HEK293 (cell line): ENCODE data around the gene AIPL1.

Experiments
- CTCF ChIA-PET: fragments of 350-600 bp; formaldehyde crosslinking; extraction: SDS; loops from one replicate; lab custom pipeline; 2021; ENCODE audit warnings: antibody characterized with exemption; lab: Yijun Ruan, JAX
- POLR2A ChIA-PET: fragments of 300-600 bp; formaldehyde crosslinking; extraction: SDS; loops from one replicate; lab custom pipeline; 2020; ENCODE audit warnings: antibody characterized with exemption, inconsistent platforms; lab: Yijun Ruan, JAX
- H3K27ac ChIP-seq: fragments of 200-500 bp; sonication (Bioruptor generic); 2 replicates; pipeline ENCODE4 v1.5.1; 2014; ENCODE audit warnings: low read depth, low read length, control low read depth, inconsistent platforms; ENCODE audit errors: extremely low read depth
- H3K36me3 ChIP-seq, 2 experiments: fragments of 200-500 bp in 1 of 2; sonication (Bioruptor generic) in 1 of 2; 1 replicate in 1 of 2; 2 replicates in 1 of 2; pipeline ENCODE4 v1.5.1; 2014 to 2017; ENCODE audit warnings: inconsistent platforms in 2 of 2, low read length in 2 of 2; ENCODE audit not compliant: control insufficient read depth in 2 of 2, insufficient read depth in 1 of 2
- H3K4me1 ChIP-seq: fragments of 200-500 bp; sonication (Bioruptor generic); 2 replicates; pipeline ENCODE4 v1.5.1; 2014; ENCODE audit warnings: mild to moderate bottlenecking, low read length, inconsistent platforms; ENCODE audit not compliant: control insufficient read depth, insufficient read depth
- H3K4me3 ChIP-seq: 2 replicates; pipeline ENCODE4 v1.5.1; 2011; ENCODE audit warnings: low read depth, mild to moderate bottlenecking, control low read depth, low read length, moderate library complexity
- H3K9me3 ChIP-seq: fragments of 200-500 bp; sonication (Bioruptor generic); 2 replicates; pipeline ENCODE4 v1.5.1; 2014; ENCODE audit warnings: low read depth, low read length, inconsistent platforms; ENCODE audit not compliant: control insufficient read depth, insufficient read depth
- KLF1 ChIP-seq: fragments of 450-650 bp; formaldehyde crosslinking; IDR thresholded peaks from 2 replicates; pipeline ENCODE4 v1.5.1; 2016; ENCODE audit warnings: missing biosample characterization, missing genetic modification characterization
- MZF1 ChIP-seq: fragments of 450-650 bp; formaldehyde crosslinking; IDR thresholded peaks from 2 replicates; pipeline ENCODE4 v1.5.1; 2017; ENCODE audit warnings: missing biosample characterization, missing genetic modification characterization, borderline replicate concordance
- TCF7L2 ChIP-seq: IDR thresholded peaks from 2 replicates; pipeline ENCODE4 v1.6.1; 2011; ENCODE audit warnings: low read depth, mild to moderate bottlenecking, inconsistent platforms, low read length, moderate library complexity, borderline replicate concordance
- ZNF140 ChIP-seq: fragments of 450-650 bp; formaldehyde crosslinking; IDR thresholded peaks from 2 replicates; pipeline ENCODE4 v1.5.1; 2016; ENCODE audit warnings: missing biosample characterization, missing genetic modification characterization
- ZNF148 ChIP-seq: fragments of 450-650 bp; formaldehyde crosslinking; IDR thresholded peaks from 2 replicates; pipeline ENCODE4 v1.5.0; 2017; ENCODE audit warnings: missing biosample characterization, missing genetic modification characterization, borderline replicate concordance
- ZNF239 ChIP-seq: fragments of 450-650 bp; formaldehyde crosslinking; IDR thresholded peaks from 2 replicates; pipeline ENCODE4 v1.5.1; 2016; ENCODE audit warnings: missing biosample characterization, missing genetic modification characterization
- ZNF341 ChIP-seq: fragments of 450-650 bp; formaldehyde crosslinking; IDR thresholded peaks from 2 replicates; pipeline ENCODE4; 2016; ENCODE audit warnings: low read depth, missing biosample characterization, missing genetic modification characterization
- ZNF354C ChIP-seq: fragments of 450-650 bp; formaldehyde crosslinking; IDR thresholded peaks from 2 replicates; pipeline ENCODE4 v1.5.1; 2016; ENCODE audit warnings: missing biosample characterization, missing genetic modification characterization, low read depth, borderline replicate concordance
- ZNF366 ChIP-seq: fragments of 450-650 bp; formaldehyde crosslinking; conservative IDR thresholded peaks from 2 replicates; pipeline ENCODE4 v1.5.1; 2016; ENCODE audit warnings: missing biosample characterization, missing genetic modification characterization
- ZNF37A ChIP-seq: fragments of 450-650 bp; IDR thresholded peaks from 2 replicates; pipeline ENCODE4 v1.5.1; 2018; ENCODE audit warnings: missing biosample characterization, missing genetic modification characterization
- ZNF514 ChIP-seq: fragments of 450-650 bp; formaldehyde crosslinking; IDR thresholded peaks from 2 replicates; pipeline ENCODE4 v1.5.1; 2016; ENCODE audit warnings: missing biosample characterization, missing genetic modification characterization
- ZNF558 ChIP-seq: fragments of 450-650 bp; formaldehyde crosslinking; IDR thresholded peaks from 2 replicates; pipeline ENCODE4 v1.5.1; 2016; ENCODE audit warnings: missing biosample characterization, missing genetic modification characterization
- ZNF654 ChIP-seq: fragments of 450-650 bp; formaldehyde crosslinking; IDR thresholded peaks from 2 replicates; pipeline ENCODE4 v1.5.1; 2016; ENCODE audit warnings: low read depth, missing biosample characterization, missing genetic modification characterization
- ZNF768 ChIP-seq: fragments of 450-650 bp; formaldehyde crosslinking; IDR thresholded peaks from 2 replicates; pipeline ENCODE4 v1.5.1; 2018; ENCODE audit warnings: missing biosample characterization, mild to moderate bottlenecking, missing genetic modification characterization
- ZNF830 ChIP-seq: fragments of 450-650 bp; IDR thresholded peaks from 2 replicates; pipeline ENCODE4 v1.5.0; 2018; ENCODE audit warnings: missing biosample characterization, missing genetic modification characterization, low read depth, mild to moderate bottlenecking, moderate library complexity
- ZNF837 ChIP-seq: fragments of 450-650 bp; formaldehyde crosslinking; IDR thresholded peaks from 2 replicates; pipeline ENCODE4 v1.5.1; 2016; ENCODE audit warnings: missing biosample characterization, missing genetic modification characterization
- TF ChIP-seq, protein P1 (sequence below): fragments of 450-650 bp; formaldehyde crosslinking; IDR thresholded peaks from 2 replicates; pipeline ENCODE4; 2016; ENCODE audit warnings: missing biosample characterization, missing genetic modification characterization
- TF ChIP-seq, protein P2 (sequence below): fragments of 450-650 bp; formaldehyde crosslinking; IDR thresholded peaks from 2 replicates; pipeline ENCODE4 v1.5.1; 2016; ENCODE audit warnings: missing biosample characterization, missing genetic modification characterization
- TF ChIP-seq, protein P3 (sequence below): fragments of 450-650 bp; formaldehyde crosslinking; IDR thresholded peaks from 2 replicates; pipeline ENCODE4 v1.5.1; 2016; ENCODE audit warnings: missing biosample characterization, missing genetic modification characterization
- TF ChIP-seq, protein P4 (sequence below): fragments of 450-650 bp; formaldehyde crosslinking; IDR thresholded peaks from 2 replicates; pipeline ENCODE4 v1.5.1; 2017; ENCODE audit warnings: missing biosample characterization, missing genetic modification characterization

AIPL1 gene

GRCh38 chr17:6420173-6420641 is 14.7 kb downstream of the AIPL1 start (continued):
- TF ChIP-seq ZNF354C (no peak), ZNF514 (tag by site-specific recombination) (no peak), ZNF148 (no peak), ZNF837 (tag by site-specific recombination) (no peak), ZNF341 (tag by site-specific recombination) (no peak), MZF1 (peak; percentile 20; the same call in 1 of the 2 replicates), ZNF768 (tag by site-specific recombination) (no peak), KLF1 (tag by site-specific recombination) (no peak), ZNF37A (tag by site-specific recombination) (no peak)
- TF ChIP-seq, protein P1, sequence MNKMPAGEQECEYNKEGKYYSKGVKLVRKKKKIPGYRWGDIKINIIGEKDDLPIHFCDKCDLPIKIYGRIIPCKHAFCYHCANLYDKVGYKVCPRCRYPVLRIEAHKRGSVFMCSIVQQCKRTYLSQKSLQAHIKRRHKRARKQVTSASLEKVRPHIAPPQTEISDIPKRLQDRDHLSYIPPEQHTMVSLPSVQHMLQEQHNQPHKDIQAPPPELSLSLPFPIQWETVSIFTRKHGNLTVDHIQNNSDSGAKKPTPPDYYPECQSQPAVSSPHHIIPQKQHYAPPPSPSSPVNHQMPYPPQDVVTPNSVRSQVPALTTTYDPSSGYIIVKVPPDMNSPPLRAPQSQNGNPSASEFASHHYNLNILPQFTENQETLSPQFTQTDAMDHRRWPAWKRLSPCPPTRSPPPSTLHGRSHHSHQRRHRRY (tag by site-specific recombination), result no peak
- TF ChIP-seq, protein P2, sequence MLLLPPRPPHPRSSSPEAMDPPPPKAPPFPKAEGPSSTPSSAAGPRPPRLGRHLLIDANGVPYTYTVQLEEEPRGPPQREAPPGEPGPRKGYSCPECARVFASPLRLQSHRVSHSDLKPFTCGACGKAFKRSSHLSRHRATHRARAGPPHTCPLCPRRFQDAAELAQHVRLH (tag by site-specific recombination), result peak; percentile 70; the same call in 1 of the 2 replicates
- TF ChIP-seq, all 188 proteins: peak for 8

- ChIA-PET CTCF (no interaction called here), POLR2A (no interaction called here)
- H3K27ac ChIP-seq, result no peak overlapping the region
- TF ChIP-seq ZNF558, result no peak
- TF ChIP-seq, protein P3, sequence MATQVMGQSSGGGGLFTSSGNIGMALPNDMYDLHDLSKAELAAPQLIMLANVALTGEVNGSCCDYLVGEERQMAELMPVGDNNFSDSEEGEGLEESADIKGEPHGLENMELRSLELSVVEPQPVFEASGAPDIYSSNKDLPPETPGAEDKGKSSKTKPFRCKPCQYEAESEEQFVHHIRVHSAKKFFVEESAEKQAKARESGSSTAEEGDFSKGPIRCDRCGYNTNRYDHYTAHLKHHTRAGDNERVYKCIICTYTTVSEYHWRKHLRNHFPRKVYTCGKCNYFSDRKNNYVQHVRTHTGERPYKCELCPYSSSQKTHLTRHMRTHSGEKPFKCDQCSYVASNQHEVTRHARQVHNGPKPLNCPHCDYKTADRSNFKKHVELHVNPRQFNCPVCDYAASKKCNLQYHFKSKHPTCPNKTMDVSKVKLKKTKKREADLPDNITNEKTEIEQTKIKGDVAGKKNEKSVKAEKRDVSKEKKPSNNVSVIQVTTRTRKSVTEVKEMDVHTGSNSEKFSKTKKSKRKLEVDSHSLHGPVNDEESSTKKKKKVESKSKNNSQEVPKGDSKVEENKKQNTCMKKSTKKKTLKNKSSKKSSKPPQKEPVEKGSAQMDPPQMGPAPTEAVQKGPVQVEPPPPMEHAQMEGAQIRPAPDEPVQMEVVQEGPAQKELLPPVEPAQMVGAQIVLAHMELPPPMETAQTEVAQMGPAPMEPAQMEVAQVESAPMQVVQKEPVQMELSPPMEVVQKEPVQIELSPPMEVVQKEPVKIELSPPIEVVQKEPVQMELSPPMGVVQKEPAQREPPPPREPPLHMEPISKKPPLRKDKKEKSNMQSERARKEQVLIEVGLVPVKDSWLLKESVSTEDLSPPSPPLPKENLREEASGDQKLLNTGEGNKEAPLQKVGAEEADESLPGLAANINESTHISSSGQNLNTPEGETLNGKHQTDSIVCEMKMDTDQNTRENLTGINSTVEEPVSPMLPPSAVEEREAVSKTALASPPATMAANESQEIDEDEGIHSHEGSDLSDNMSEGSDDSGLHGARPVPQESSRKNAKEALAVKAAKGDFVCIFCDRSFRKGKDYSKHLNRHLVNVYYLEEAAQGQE (tag by site-specific recombination), result peak; percentile 73
- TF ChIP-seq ZNF239 (tag by site-specific recombination), result no peak
- TF ChIP-seq ZNF830, result no peak
- TF ChIP-seq ZNF366 (tag by site-specific recombination), result no peak
- no peaks in the 10 kb centered on the region for H3K4me1 ChIP-seq
- no peak overlapping the region for H3K4me3 ChIP-seq
- no peaks in the 10 kb centered on the region for H3K9me3 ChIP-seq
- no peaks in the 10 kb centered on the region for H3K36me3 ChIP-seq
These were observed 19.3 kb downstream of the AIPL1 start for GRCh38 chr17:6415616-6416015.

GRCh38 chr17:6413065-6413464 is 21.9 kb downstream of the AIPL1 start:
- POLR2A ChIA-PET, result no interaction called here
- CTCF ChIA-PET, result interaction anchor here (0.6 to 1.9 kb wide), 19 partner anchors 9 to 825 kb away, joined by 3 to 10 read pairs (median 3); no protein-coding TSS in a partner anchor
- TF ChIP-seq ZNF654 (tag by site-specific recombination) (peak; percentile 87), TCF7L2 (no peak), ZNF140 (tag by site-specific recombination) (no peak)
- TF ChIP-seq, protein P4, sequence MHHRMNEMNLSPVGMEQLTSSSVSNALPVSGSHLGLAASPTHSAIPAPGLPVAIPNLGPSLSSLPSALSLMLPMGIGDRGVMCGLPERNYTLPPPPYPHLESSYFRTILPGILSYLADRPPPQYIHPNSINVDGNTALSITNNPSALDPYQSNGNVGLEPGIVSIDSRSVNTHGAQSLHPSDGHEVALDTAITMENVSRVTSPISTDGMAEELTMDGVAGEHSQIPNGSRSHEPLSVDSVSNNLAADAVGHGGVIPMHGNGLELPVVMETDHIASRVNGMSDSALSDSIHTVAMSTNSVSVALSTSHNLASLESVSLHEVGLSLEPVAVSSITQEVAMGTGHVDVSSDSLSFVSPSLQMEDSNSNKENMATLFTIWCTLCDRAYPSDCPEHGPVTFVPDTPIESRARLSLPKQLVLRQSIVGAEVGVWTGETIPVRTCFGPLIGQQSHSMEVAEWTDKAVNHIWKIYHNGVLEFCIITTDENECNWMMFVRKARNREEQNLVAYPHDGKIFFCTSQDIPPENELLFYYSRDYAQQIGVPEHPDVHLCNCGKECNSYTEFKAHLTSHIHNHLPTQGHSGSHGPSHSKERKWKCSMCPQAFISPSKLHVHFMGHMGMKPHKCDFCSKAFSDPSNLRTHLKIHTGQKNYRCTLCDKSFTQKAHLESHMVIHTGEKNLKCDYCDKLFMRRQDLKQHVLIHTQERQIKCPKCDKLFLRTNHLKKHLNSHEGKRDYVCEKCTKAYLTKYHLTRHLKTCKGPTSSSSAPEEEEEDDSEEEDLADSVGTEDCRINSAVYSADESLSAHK (tag by site-specific recombination), result no peak

More at GRCh38 chr17:6413065-6413464, 21.9 kb downstream of the AIPL1 start:
- H3K9me3 ChIP-seq, result no peaks in the 10 kb centered on the region
- H3K36me3 ChIP-seq, result no peaks in the 10 kb centered on the region
- H3K4me3 ChIP-seq, result no peak overlapping the region
- no peak overlapping the region for H3K27ac ChIP-seq
- H3K4me1 ChIP-seq, result no peaks in the 10 kb centered on the region
